Mucosa of stomach (tissue), 1 donor: ENCODE results near the gene INAVA.

Experiments
- H3K27me3 ChIP-seq: one replicate; pipeline ENCODE4 v1.7.0; 2013; ENCODE audit warnings: mild to moderate bottlenecking, low read length; ENCODE audit not compliant: control insufficient read depth, insufficient read depth
- H3K36me3 ChIP-seq: one replicate; pipeline ENCODE4 v1.7.0; 2013; ENCODE audit warnings: low read length; ENCODE audit not compliant: control insufficient read depth, insufficient read depth
- H3K4me1 ChIP-seq: one replicate; pipeline ENCODE4 v1.7.0; 2013; ENCODE audit warnings: mild to moderate bottlenecking, low read length; ENCODE audit not compliant: control insufficient read depth, insufficient read depth
- H3K4me3 ChIP-seq: one replicate; pipeline ENCODE4 v1.7.0; 2013; ENCODE audit warnings: low read length
- H3K9ac ChIP-seq: one replicate; pipeline ENCODE4 v1.7.0; 2013; ENCODE audit warnings: mild to moderate bottlenecking, low read length, moderate library complexity
- H3K9me3 ChIP-seq: one replicate; pipeline ENCODE4 v1.7.0; 2013; ENCODE audit warnings: mild to moderate bottlenecking, low read length, moderate library complexity; ENCODE audit not compliant: control insufficient read depth
- donor health status: Pancreatic carcinoma.

The INAVA gene

DNA sequence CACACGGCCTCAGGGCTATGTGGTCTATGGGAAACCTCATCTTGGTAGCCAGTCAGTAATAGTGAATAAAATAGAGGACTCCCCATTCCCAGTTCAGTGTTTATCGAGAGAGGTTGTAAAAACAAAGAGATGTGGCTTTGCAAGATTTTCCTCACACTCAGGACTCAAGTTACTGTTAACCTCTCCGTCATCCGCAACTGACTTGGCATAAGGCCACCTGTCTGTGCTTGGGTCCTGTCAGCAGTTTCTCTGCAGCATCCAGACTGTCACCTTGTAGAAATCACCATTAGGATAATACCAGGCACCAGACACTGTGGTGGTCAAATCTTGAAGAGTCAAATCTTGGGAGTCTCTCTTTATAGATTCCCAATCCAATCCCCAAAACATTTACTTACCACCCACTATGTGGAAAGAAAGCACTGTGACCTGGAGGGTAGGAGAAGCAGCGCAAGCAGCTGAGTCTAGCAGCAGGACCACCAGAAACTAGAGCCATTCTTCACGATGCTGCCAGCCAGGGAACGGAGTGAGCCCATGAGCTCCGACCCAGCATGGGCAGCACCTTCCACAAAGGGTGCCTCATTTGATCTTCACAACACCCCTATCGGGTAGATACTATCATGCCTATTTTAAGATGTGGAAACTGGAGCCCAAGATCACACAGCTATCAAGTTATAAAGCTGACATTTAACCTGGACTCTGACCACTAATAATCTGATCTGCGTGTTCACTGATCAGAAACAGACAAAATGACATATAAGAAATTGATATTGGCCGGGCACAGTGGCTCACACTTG lies 27.5 kb upstream of the INAVA start:
- H3K9ac ChIP-seq = no peak overlapping the region
- H3K4me3 ChIP-seq = no peak overlapping the region
- peaks cover 21% of the 10 kb centered on the region for H3K27me3 ChIP-seq
- H3K36me3 ChIP-seq = no peaks in the 10 kb centered on the region
- no peaks in the 10 kb centered on the region for H3K9me3 ChIP-seq
- H3K4me1 ChIP-seq = no peaks in the 10 kb centered on the region

DNA sequence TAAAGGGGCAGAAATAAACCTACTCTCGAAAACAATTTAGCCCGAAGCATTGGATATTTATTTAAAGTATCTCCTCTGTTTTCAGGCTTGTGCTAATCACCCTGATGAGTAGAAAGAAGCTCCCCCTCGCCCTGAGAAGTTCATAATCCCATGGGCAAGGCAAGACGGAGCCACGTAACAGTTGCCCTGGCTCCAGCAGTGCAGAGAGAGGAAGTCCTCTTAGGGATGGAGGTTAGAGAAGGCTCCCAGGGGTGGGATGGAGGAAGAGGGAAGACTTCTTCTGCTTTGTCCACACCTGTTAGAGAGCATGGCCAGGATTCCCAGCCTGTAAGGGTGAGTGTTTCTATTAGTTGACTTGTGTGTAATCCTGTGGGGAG lies 25.3 kb upstream of the INAVA start:
- no peaks in the 10 kb centered on the region for H3K36me3 ChIP-seq
- H3K9ac ChIP-seq = no peak overlapping the region
- no peaks in the 10 kb centered on the region for H3K9me3 ChIP-seq
- peaks cover 42% of the 10 kb centered on the region for H3K27me3 ChIP-seq
- no peak overlapping the region for H3K4me3 ChIP-seq
- peaks cover 13% of the 10 kb centered on the region for H3K4me1 ChIP-seq

- peaks cover 13% of the 10 kb centered on the region for H3K4me1 ChIP-seq
- H3K9ac ChIP-seq = no peak overlapping the region
- H3K4me3 ChIP-seq = no peak overlapping the region
- H3K36me3 ChIP-seq = no peaks in the 10 kb centered on the region
- peaks cover 46% of the 10 kb centered on the region for H3K27me3 ChIP-seq
- no peaks in the 10 kb centered on the region for H3K9me3 ChIP-seq
Measured at GRCh38 chr1:200869753-200870391, 24.8 kb upstream of the INAVA start.

GRCh38 chr1:200872446-200873115 lies 22.1 kb upstream of the INAVA start, which contains the start of gene GPR25:
GPR25 (plus strand) TSS chr1:200872981; CDS start chr1:200873038, 57 bp downstream.
- H3K27me3 ChIP-seq = peaks cover 56% of the 10 kb centered on the region
- H3K9me3 ChIP-seq = no peaks in the 10 kb centered on the region
- H3K9ac ChIP-seq = no peak within 1 kb of the TSS
- H3K4me1 ChIP-seq = peaks cover 13% of the 10 kb centered on the region
- no peak within 1 kb of the TSS for H3K4me3 ChIP-seq
- H3K36me3 ChIP-seq = no peaks in the 10 kb centered on the region

DNA sequence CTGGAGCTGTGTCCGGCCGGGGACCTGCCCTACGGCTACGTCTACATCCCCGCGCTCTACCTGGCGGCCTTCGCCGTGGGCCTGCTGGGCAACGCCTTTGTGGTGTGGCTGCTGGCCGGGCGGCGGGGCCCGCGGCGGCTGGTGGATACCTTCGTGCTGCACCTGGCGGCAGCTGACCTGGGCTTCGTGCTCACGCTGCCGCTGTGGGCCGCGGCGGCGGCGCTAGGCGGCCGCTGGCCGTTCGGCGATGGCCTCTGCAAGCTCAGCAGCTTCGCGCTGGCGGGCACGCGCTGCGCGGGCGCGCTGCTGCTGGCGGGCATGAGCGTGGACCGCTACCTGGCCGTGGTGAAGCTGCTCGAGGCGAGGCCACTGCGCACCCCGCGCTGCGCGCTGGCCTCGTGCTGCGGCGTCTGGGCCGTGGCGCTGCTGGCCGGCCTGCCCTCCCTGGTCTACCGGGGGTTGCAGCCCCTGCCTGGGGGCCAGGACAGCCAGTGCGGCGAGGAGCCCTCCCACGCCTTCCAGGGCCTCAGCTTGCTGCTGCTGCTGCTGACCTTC lies 21.5 kb upstream of the INAVA start:
- Histone ChIP-seq H3K9ac (no peak overlapping the region), H3K36me3 (no peaks in the 10 kb centered on the region), H3K27me3 (peaks cover 56% of the 10 kb centered on the region), H3K4me1 (peaks cover 13% of the 10 kb centered on the region), H3K9me3 (no peaks in the 10 kb centered on the region), H3K4me3 (no peak overlapping the region)

- peaks cover 56% of the 10 kb centered on the region for H3K27me3 ChIP-seq
- H3K9me3 ChIP-seq = no peaks in the 10 kb centered on the region
Measured at GRCh38 chr1:200873671-200874397, 20.9 kb upstream of the INAVA start.

GRCh38 chr1:200874694-200875093 lies 20.0 kb upstream of the INAVA start:
- Histone ChIP-seq H3K9me3 (no peaks in the 10 kb centered on the region), H3K27me3 (peaks cover 52% of the 10 kb centered on the region), H3K36me3 (no peaks in the 10 kb centered on the region), H3K9ac (no peak overlapping the region), H3K4me3 (no peak overlapping the region), H3K4me1 (peaks cover 13% of the 10 kb centered on the region)

More at GRCh38 chr1:200873671-200874397, 20.9 kb upstream of the INAVA start:
- no peak overlapping the region for H3K4me3 ChIP-seq
- H3K9ac ChIP-seq = no peak overlapping the region
- H3K4me1 ChIP-seq = peaks cover 13% of the 10 kb centered on the region
- H3K36me3 ChIP-seq = no peaks in the 10 kb centered on the region

GRCh38 chr1:200875416-200875815 lies 19.3 kb upstream of the INAVA start:
- peaks cover 48% of the 10 kb centered on the region for H3K27me3 ChIP-seq

GRCh38 chr1:200877010-200877409 lies 17.7 kb upstream of the INAVA start:
- H3K9ac ChIP-seq = no peak overlapping the region
- H3K27me3 ChIP-seq = peaks cover 37% of the 10 kb centered on the region

More at GRCh38 chr1:200875416-200875815, 19.3 kb upstream of the INAVA start:
- Histone ChIP-seq H3K9ac (no peak overlapping the region), H3K9me3 (no peaks in the 10 kb centered on the region), H3K4me1 (peaks cover 13% of the 10 kb centered on the region), H3K4me3 (no peak overlapping the region), H3K36me3 (no peaks in the 10 kb centered on the region)

DNA sequence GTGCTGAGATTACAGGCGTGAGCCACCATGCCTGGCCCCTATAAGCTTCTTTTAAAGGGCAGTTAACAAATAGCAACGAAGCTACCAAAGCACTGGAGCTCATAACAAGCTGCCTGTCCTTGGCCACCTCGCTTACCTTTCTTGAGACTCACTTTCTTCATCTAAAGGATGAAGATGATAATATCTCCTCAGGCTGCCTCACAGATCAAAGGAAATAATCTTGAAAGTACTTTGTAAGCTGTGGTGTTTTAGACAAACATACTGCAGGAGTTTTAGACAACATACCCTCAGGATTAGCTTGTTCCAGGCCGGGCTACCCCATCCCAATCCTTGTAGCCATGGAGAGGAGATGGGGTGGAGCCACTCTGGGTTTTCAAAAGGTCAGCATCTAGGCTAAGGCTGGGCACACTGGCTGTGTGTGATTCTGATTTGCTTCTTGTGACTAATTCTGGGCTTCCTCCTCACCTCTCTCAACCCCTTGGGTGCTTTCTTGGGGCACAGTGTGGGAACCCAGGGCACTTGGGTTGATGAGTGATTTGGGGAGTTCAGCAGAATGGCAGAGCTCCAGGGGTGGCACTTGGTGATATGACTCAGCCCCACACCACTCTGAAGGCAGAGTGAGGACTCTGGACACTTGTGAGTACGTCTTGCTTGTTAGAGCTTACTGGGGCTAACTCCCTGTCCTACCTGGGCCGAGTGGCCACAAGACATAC lies 16.7 kb upstream of the INAVA start:
- H3K27me3 ChIP-seq = peaks cover 27% of the 10 kb centered on the region
- no peak overlapping the region for H3K4me3 ChIP-seq
- peaks cover 10% of the 10 kb centered on the region for H3K4me1 ChIP-seq
- no peak overlapping the region for H3K9ac ChIP-seq
- no peaks in the 10 kb centered on the region for H3K9me3 ChIP-seq
- no peaks in the 10 kb centered on the region for H3K36me3 ChIP-seq

More at GRCh38 chr1:200877010-200877409, 17.7 kb upstream of the INAVA start:
- no peaks in the 10 kb centered on the region for H3K9me3 ChIP-seq
- H3K4me3 ChIP-seq = no peak overlapping the region
- no peaks in the 10 kb centered on the region for H3K36me3 ChIP-seq
- H3K4me1 ChIP-seq = peaks cover 13% of the 10 kb centered on the region

DNA sequence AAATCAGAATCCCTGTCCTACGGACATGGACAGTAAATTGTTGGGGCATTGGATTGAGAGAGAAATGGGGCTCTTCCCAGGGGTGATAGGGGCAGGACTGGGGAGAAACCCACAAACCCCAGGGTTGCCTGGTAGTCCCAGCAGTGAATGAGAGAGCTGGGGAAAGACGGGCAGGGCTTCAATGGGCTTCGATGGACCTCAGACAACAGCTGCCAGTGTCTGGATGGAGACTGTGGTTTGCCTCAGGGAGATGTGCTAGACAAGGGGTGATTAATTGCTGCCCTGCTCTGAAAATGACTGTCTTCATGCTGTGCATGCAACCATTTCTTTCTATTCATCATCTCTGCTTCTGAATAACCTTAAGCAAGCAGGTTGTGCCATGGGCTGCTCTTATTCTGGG lies 14.5 kb upstream of the INAVA start:
- peaks cover 7% of the 10 kb centered on the region for H3K27me3 ChIP-seq
- no peaks in the 10 kb centered on the region for H3K9me3 ChIP-seq
- H3K9ac ChIP-seq = no peak overlapping the region
- H3K4me1 ChIP-seq = no peaks in the 10 kb centered on the region
- no peak overlapping the region for H3K4me3 ChIP-seq
- H3K36me3 ChIP-seq = no peaks in the 10 kb centered on the region
